Ovary (tissue), 3 donors: ENCODE data around the gene C1orf56.

Experiments used
- CTCF ChIP-seq, 3 donors: fragments of 450-650 bp in 2 of 3; fragments of 200-600 bp in 1 of 3; IDR thresholded peaks; one replicate each; pipeline versions ENCODE4 v1.5.1 to v1.8.0; 2016 to 2022; ENCODE audit warnings: antibody characterized with exemption in 3 of 3, mild to moderate bottlenecking in 1 of 3
- EP300 ChIP-seq: sonication (generic); formaldehyde crosslinking; IDR thresholded peaks from one replicate; pipeline ENCODE4 v1.6.1; 2017; ENCODE audit warnings: antibody characterized with exemption
- donor health status: DM: no; HTN: no; CAD: no.

GRCh38 chr1:151047591-151047924 is at the start of gene C1orf56:
- TF ChIP-seq EP300, result no peak
- no peak for TF ChIP-seq CTCF (IDR thresholded peaks at IDR 0.05)
